ENCODE data around the gene MYOM3.

DNA sequence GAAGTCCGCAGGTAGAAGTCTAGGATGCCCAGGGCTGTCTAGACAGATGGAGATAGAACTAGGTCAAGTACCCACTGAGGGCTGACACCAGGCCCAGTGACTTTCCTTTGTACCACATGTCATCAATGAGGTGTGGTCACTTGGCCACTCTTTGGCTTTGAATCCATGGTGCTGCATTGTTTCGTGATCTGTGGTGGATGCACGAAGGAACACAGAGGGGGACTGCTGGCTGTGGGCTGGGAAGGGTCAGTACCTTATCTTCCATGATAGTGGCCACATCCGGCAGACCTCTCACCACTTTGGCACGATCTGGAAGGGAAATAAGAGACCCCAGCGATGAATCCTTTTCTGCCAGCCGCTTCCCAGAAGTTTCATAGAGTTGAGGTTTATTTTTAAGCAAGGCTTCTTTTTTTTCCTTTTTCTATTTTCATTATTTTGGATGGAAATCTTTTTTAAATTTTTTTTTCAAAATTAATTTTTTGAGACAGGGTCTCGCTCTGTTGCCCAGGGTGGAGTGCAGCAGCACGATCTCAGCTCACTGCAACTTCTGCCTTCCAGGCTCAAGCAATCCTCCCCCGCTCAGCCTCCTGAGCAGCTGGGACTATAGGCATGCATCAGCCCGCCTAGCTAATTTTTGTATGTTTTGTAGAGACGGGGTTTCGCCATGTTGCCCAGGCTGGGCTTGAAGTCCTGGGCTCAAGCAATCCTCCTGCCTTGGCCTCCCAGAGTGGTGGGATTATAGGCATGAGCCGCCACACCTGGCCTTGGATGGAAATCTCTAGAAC, 53.1 kb downstream of the MYOM3 start:
- TF ChIP-seq CTCF (IDR thresholded peaks at IDR 0.05; ENCODE audit: poor library complexity) (no peak), EZH2 (IDR thresholded peaks at IDR 0.05; ENCODE audit: borderline replicate concordance) (no peak), EZH2phosphoT487 (IDR thresholded peaks at IDR 0.05; ENCODE audit: low read depth, severe bottlenecking, unreplicated experiment) (no peak)
